SK-N-SH (cell line): ENCODE results near the gene LOXL4. TPM values are rescaled to one million over a fixed set of nuclear protein-coding genes. Genes with fewer than 3 reads are reported as not detected.

Source experiments
- CTCF ChIA-PET: fragments of 300-600, 350-600 bp; formaldehyde crosslinking; extraction: SDS; loops from one replicate; lab custom pipeline; 2021; lab: Yijun Ruan, JAX
- POLR2A ChIA-PET: fragments of 350-600 bp; sonication (Branson Sonifier 250); formaldehyde crosslinking; extraction: SDS; loops from one replicate; lab custom pipeline; 2020; ENCODE audit warnings: antibody characterized with exemption, inconsistent platforms; lab: Yijun Ruan, JAX
- DNase-seq: peaks from one replicate; pipeline ENCODE4 v3.0.0; 2012
- H2AFZ ChIP-seq: fragments of 200-600 bp; sonication (generic); 2 replicates; pipeline ENCODE4 v1.8.1; 2016; ENCODE audit warnings: antibody characterized with exemption, mild to moderate bottlenecking, low read depth
- H3F3A ChIP-seq: fragments of 200-600 bp; sonication (generic); replicated peaks from 2 replicates; pipeline ENCODE3; 2016; ENCODE audit warnings: antibody characterized with exemption, mild to moderate bottlenecking; ENCODE audit not compliant: insufficient read depth
- H3K27ac ChIP-seq, 2 experiments: fragments of 200-500 bp in 1 of 2; fragments of 200-600 bp in 1 of 2; sonication (Bioruptor generic) in 1 of 2; sonication (generic), shearing (Covaris generic) in 1 of 2; 2 replicates each; pipeline versions ENCODE4 v1.5.1 to v1.6.1; 2014 to 2016; ENCODE audit warnings: low read depth in 2 of 2, inconsistent platforms in 1 of 2, low read length in 1 of 2, mild to moderate bottlenecking in 1 of 2, mixed read lengths in 1 of 2
- H3K27me3 ChIP-seq: fragments of 200-600 bp; sonication (generic), shearing (Covaris generic); 2 replicates; pipeline ENCODE4 v1.6.1; 2016; ENCODE audit warnings: mixed run types; ENCODE audit not compliant: insufficient read depth
- H3K36me3 ChIP-seq, 2 experiments: fragments of 200-500 bp in 1 of 2; fragments of 200-600 bp in 1 of 2; sonication (Bioruptor generic) in 1 of 2; sonication (generic) in 1 of 2; replicated peaks in 1 of 2; 2 replicates each; pipeline versions ENCODE3 to v1.5.1; 2014 to 2016; ENCODE audit warnings: low read length in 1 of 2, mild to moderate bottlenecking in 1 of 2; ENCODE audit not compliant: insufficient read depth in 2 of 2, control insufficient read depth in 1 of 2
- H3K4me1 ChIP-seq, 2 experiments: fragments of 200-500 bp in 1 of 2; fragments of 200-600 bp in 1 of 2; sonication (Bioruptor generic) in 1 of 2; sonication (generic), shearing (Covaris generic) in 1 of 2; 2 replicates each; pipeline versions ENCODE4 v1.5.1 to v1.6.1; 2014 to 2016; ENCODE audit warnings: low read depth in 1 of 2, low read length in 1 of 2, mixed run types in 1 of 2; ENCODE audit not compliant: insufficient read depth in 2 of 2, control insufficient read depth in 1 of 2
- H3K4me2 ChIP-seq: fragments of 200-600 bp; sonication (generic), shearing (Covaris generic); 2 replicates; pipeline ENCODE4 v1.6.1; 2017; ENCODE audit warnings: mixed run types
- H3K4me3 ChIP-seq, 2 experiments: fragments of 200-500 bp in 1 of 2; fragments of 200-600 bp in 1 of 2; sonication (Bioruptor generic) in 1 of 2; sonication (generic), shearing (Covaris generic) in 1 of 2; 2 replicates each; pipeline versions ENCODE4 v1.5.1 to v1.8.1; 2014 to 2016; ENCODE audit warnings: low read depth in 2 of 2, inconsistent platforms in 1 of 2, low read length in 1 of 2, mild to moderate bottlenecking in 1 of 2, mixed read lengths in 1 of 2, moderate library complexity in 1 of 2
- H3K79me2 ChIP-seq: fragments of 200-600 bp; sonication (generic); 2 replicates; pipeline ENCODE4 v1.8.1; 2017; ENCODE audit warnings: mild to moderate bottlenecking; ENCODE audit not compliant: insufficient read depth
- H3K9ac ChIP-seq: fragments of 200-600 bp; sonication (generic); 2 replicates; pipeline ENCODE4 v1.6.1; 2017; ENCODE audit warnings: mixed run types
- H3K9me2 ChIP-seq: fragments of 200-600 bp; sonication (generic); 2 replicates; pipeline ENCODE4 v1.6.1; 2017; ENCODE audit warnings: mixed run types
- H3K9me3 ChIP-seq: fragments of 200-600 bp; sonication (generic); 2 replicates; pipeline ENCODE4 v1.6.1; 2017; ENCODE audit warnings: mixed run types, mild to moderate bottlenecking, moderate library complexity
- H4K20me1 ChIP-seq: fragments of 200-600 bp; sonication (generic); 2 replicates; pipeline ENCODE4 v1.6.1; 2017; ENCODE audit warnings: mild to moderate bottlenecking, mixed run types; ENCODE audit not compliant: insufficient read depth
- CHD2 ChIP-seq: fragments of 150-350 bp; IDR thresholded peaks from 2 replicates; pipeline ENCODE4 v1.6.1; 2018; ENCODE audit warnings: low read length; ENCODE audit not compliant: partially characterized antibody
- FOXJ3 ChIP-seq: sonication (generic); formaldehyde crosslinking; IDR thresholded peaks from 2 replicates; pipeline ENCODE4 v1.5.1; 2020; ENCODE audit warnings: mild to moderate bottlenecking, missing genetic modification reagents
- FOXM1 ChIP-seq: IDR thresholded peaks from 2 replicates; pipeline ENCODE4 v1.4.0; 2012; ENCODE audit warnings: low read depth, mild to moderate bottlenecking
- GABPA ChIP-seq: IDR thresholded peaks from 2 replicates; pipeline ENCODE4 v1.4.0; 2012; ENCODE audit warnings: low read depth, mild to moderate bottlenecking
- MEF2A ChIP-seq: IDR thresholded peaks from 2 replicates; pipeline ENCODE4 v1.4.0; 2012; ENCODE audit warnings: low read depth, borderline replicate concordance
- MXI1 ChIP-seq: IDR thresholded peaks from 2 replicates; pipeline ENCODE4 v1.6.1; 2012; ENCODE audit warnings: mild to moderate bottlenecking, low read depth, low read length, improper control_type of control experiment
- NFIC ChIP-seq: IDR thresholded peaks from 2 replicates; pipeline ENCODE4 v1.4.0; 2012; ENCODE audit warnings: borderline replicate concordance
- NRF1 ChIP-seq: IDR thresholded peaks from 2 replicates; pipeline ENCODE4 v1.6.1; 2012; ENCODE audit warnings: low read depth, mild to moderate bottlenecking, low read length
- RFX5 ChIP-seq: IDR thresholded peaks from 2 replicates; pipeline ENCODE4 v1.6.1; 2012; ENCODE audit warnings: mild to moderate bottlenecking, improper control_type of control experiment, low read length
- TAF1 ChIP-seq: IDR thresholded peaks from 2 replicates; pipeline ENCODE4 v1.6.1; 2012; ENCODE audit warnings: low read depth, mild to moderate bottlenecking, low read length, moderate library complexity, borderline replicate concordance
- TCF12 ChIP-seq: IDR thresholded peaks from 2 replicates; pipeline ENCODE4 v1.4.0; 2012
- TEAD4 ChIP-seq: IDR thresholded peaks from 2 replicates; pipeline ENCODE4 v1.4.0; 2012; ENCODE audit warnings: mild to moderate bottlenecking, borderline replicate concordance; ENCODE audit not compliant: insufficient read depth
- YY1 ChIP-seq: IDR thresholded peaks from 2 replicates; pipeline ENCODE4 v1.4.0; 2012; ENCODE audit warnings: low read depth, mild to moderate bottlenecking
- WGBS: methylation state at CpG from one replicate; pipeline ENCODE4 v1.1.6; 2017; ENCODE audit warnings: low lambda C conversion rate; 5-methylcytosine and 5-hydroxymethylcytosine counted together
- polyA plus RNA-seq, 3 experiments: library from polyadenylated mRNA; depleted of rRNA; stranded (reverse); fragments of >200 nt; gene quantifications; 2 replicates each; pipeline ENCODE4 v1.2.3, GENCODE V29; 2012
- TF ChIP-seq, protein P1 (sequence below): fragments of 200-600 bp; sonication (generic); IDR thresholded peaks from 2 replicates; pipeline ENCODE4 v1.6.1; 2017; ENCODE audit warnings: antibody characterized with exemption, mild to moderate bottlenecking, moderate library complexity
- TF ChIP-seq, protein P2 (sequence below): IDR thresholded peaks from 2 replicates; pipeline ENCODE4 v1.4.0; 2012; ENCODE audit warnings: low read depth, borderline replicate concordance
- TF ChIP-seq, protein P3 (sequence below): fragments of 150-350 bp; IDR thresholded peaks from 2 replicates; pipeline ENCODE4 v1.6.1; 2016; ENCODE audit warnings: mild to moderate bottlenecking, low read depth, low read length
- TF ChIP-seq, protein P4 (sequence below): fragments of 150-350 bp; IDR thresholded peaks from 2 replicates; pipeline ENCODE4 v1.6.1; 2017; ENCODE audit warnings: antibody characterized with exemption, low read length, low read depth, borderline replicate concordance
- TF ChIP-seq, protein P5 (sequence below): IDR thresholded peaks from 2 replicates; pipeline ENCODE4 v1.6.1; 2012; ENCODE audit warnings: mild to moderate bottlenecking, low read depth, low read length, moderate library complexity
- TF ChIP-seq, protein P6 (sequence below): IDR thresholded peaks from 2 replicates; pipeline ENCODE4; 2012

LOXL4 gene
- polyA plus RNA-seq, 1 of the 3 experiments (the other 2 are of a cell fraction) = 1.7 TPM

DNA sequence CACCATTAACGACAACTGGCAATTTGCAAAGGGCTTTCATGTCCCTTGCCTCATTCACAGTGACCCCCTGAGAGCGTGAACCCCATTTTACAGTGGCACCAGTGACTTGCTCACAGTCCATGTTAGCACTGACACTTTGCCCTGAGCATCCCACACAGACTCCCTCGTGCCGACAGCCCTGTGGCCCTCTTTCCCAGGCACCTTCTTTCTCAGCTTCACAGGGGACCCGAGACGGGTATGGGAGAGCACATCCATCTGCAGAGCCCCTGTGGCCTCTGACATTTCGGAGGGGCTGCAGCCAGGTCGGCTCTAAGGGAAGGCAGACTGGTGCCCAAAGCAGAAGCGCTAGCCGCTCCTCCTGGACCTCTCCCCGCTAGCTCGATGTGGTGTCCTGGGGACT is 10.8 kb downstream of the LOXL4 start:
- H4K20me1 ChIP-seq = no peaks in the 10 kb centered on the region
- no peaks in the 10 kb centered on the region for H3K9me3 ChIP-seq
- CTCF ChIA-PET = interaction anchor here (2.3 kb wide), 1 partner anchor 53 kb away, joined by 11 read pairs; no protein-coding TSS in a partner anchor
- no peak overlapping the region for H3K27ac ChIP-seq
- no peak overlapping the region for H3K4me3 ChIP-seq
- TF ChIP-seq, protein P1, sequence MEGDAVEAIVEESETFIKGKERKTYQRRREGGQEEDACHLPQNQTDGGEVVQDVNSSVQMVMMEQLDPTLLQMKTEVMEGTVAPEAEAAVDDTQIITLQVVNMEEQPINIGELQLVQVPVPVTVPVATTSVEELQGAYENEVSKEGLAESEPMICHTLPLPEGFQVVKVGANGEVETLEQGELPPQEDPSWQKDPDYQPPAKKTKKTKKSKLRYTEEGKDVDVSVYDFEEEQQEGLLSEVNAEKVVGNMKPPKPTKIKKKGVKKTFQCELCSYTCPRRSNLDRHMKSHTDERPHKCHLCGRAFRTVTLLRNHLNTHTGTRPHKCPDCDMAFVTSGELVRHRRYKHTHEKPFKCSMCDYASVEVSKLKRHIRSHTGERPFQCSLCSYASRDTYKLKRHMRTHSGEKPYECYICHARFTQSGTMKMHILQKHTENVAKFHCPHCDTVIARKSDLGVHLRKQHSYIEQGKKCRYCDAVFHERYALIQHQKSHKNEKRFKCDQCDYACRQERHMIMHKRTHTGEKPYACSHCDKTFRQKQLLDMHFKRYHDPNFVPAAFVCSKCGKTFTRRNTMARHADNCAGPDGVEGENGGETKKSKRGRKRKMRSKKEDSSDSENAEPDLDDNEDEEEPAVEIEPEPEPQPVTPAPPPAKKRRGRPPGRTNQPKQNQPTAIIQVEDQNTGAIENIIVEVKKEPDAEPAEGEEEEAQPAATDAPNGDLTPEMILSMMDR = no peak
- no peak for TF ChIP-seq FOXJ3 (CRISPR knock-in tag)
- no peak for TF ChIP-seq TEAD4
- no peaks in the 10 kb centered on the region for H3F3A ChIP-seq
- no peak overlapping the region for H3K9ac ChIP-seq
- WGBS = 88% methylated on average over 8 of the region's 12 CpGs
- H3K9me2 ChIP-seq = no peaks in the 10 kb centered on the region
- H2AFZ ChIP-seq = no peak overlapping the region
- no peak for DNase-seq
- no peaks in the 10 kb centered on the region for H3K27me3 ChIP-seq
- H3K4me2 ChIP-seq = no peak overlapping the region
- POLR2A ChIA-PET = no interaction called here
- peaks cover 0 to 21% of the 10 kb centered on the region in 2 experiments; a peak in 1 of 4 replicates for H3K4me1 ChIP-seq
- no peaks in the 10 kb centered on the region for H3K36me3 ChIP-seq
- H3K79me2 ChIP-seq = no peaks in the 10 kb centered on the region

DNA sequence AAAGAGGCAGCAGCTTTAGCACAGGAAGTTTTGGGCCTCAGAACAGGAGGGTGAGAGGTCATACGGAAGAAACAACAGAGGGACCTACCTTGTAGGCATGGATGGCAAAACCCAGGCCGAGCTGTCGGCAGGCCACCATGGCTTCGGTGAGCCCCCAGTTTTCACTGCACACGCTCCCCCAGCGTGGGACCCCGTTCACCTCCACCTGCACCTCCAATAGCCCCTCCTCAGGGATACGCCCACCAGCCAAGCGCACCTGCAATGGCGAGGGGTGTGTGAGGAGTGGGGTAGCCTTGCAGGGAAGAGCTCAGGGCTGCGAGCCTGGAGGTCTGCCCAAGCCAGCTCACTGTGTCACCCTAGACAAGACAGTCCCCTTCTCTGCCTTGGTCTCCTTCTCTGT is 11.3 kb downstream of the LOXL4 start:
- H4K20me1 ChIP-seq = no peaks in the 10 kb centered on the region
- H3K9me2 ChIP-seq = no peaks in the 10 kb centered on the region
- no peak overlapping the region for H3K4me2 ChIP-seq
- no peak overlapping the region for H3K4me3 ChIP-seq
- peaks cover 0 to 21% of the 10 kb centered on the region in 2 experiments; a peak in 1 of 4 replicates for H3K4me1 ChIP-seq
- no peak for DNase-seq
- no peak overlapping the region for H3K9ac ChIP-seq
- H2AFZ ChIP-seq = no peak overlapping the region
- CTCF ChIA-PET = interaction anchor here (0.9 to 2.3 kb wide), 2 partner anchors 33 to 53 kb away, joined by 3 to 11 read pairs; no protein-coding TSS in a partner anchor
- H3K27ac ChIP-seq = no peak overlapping the region
- H3K9me3 ChIP-seq = no peaks in the 10 kb centered on the region
- POLR2A ChIA-PET = no interaction called here
- H3K79me2 ChIP-seq = no peaks in the 10 kb centered on the region
- WGBS = 89% methylated on average over 7 of the region's 11 CpGs
- H3F3A ChIP-seq = no peaks in the 10 kb centered on the region
- H3K36me3 ChIP-seq = peaks cover 0 to 3% of the 10 kb centered on the region in 2 experiments
- no peaks in the 10 kb centered on the region for H3K27me3 ChIP-seq
- TF ChIP-seq TEAD4 (no peak), NFIC (no peak), GABPA (no peak), MXI1 (no peak), RFX5 (no peak), CHD2 (no peak), NRF1 (no peak), TAF1 (no peak), MEF2A (no peak), TCF12 (no peak), FOXM1 (no peak), YY1 (no peak)
- TF ChIP-seq, protein P2, sequence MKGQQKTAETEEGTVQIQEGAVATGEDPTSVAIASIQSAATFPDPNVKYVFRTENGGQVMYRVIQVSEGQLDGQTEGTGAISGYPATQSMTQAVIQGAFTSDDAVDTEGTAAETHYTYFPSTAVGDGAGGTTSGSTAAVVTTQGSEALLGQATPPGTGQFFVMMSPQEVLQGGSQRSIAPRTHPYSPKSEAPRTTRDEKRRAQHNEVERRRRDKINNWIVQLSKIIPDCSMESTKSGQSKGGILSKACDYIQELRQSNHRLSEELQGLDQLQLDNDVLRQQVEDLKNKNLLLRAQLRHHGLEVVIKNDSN = no peak
- TF ChIP-seq, protein P3, sequence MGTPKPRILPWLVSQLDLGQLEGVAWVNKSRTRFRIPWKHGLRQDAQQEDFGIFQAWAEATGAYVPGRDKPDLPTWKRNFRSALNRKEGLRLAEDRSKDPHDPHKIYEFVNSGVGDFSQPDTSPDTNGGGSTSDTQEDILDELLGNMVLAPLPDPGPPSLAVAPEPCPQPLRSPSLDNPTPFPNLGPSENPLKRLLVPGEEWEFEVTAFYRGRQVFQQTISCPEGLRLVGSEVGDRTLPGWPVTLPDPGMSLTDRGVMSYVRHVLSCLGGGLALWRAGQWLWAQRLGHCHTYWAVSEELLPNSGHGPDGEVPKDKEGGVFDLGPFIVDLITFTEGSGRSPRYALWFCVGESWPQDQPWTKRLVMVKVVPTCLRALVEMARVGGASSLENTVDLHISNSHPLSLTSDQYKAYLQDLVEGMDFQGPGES = no peak
- TF ChIP-seq, protein P4, sequence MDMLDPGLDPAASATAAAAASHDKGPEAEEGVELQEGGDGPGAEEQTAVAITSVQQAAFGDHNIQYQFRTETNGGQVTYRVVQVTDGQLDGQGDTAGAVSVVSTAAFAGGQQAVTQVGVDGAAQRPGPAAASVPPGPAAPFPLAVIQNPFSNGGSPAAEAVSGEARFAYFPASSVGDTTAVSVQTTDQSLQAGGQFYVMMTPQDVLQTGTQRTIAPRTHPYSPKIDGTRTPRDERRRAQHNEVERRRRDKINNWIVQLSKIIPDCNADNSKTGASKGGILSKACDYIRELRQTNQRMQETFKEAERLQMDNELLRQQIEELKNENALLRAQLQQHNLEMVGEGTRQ = no peak
- TF ChIP-seq, protein P5, sequence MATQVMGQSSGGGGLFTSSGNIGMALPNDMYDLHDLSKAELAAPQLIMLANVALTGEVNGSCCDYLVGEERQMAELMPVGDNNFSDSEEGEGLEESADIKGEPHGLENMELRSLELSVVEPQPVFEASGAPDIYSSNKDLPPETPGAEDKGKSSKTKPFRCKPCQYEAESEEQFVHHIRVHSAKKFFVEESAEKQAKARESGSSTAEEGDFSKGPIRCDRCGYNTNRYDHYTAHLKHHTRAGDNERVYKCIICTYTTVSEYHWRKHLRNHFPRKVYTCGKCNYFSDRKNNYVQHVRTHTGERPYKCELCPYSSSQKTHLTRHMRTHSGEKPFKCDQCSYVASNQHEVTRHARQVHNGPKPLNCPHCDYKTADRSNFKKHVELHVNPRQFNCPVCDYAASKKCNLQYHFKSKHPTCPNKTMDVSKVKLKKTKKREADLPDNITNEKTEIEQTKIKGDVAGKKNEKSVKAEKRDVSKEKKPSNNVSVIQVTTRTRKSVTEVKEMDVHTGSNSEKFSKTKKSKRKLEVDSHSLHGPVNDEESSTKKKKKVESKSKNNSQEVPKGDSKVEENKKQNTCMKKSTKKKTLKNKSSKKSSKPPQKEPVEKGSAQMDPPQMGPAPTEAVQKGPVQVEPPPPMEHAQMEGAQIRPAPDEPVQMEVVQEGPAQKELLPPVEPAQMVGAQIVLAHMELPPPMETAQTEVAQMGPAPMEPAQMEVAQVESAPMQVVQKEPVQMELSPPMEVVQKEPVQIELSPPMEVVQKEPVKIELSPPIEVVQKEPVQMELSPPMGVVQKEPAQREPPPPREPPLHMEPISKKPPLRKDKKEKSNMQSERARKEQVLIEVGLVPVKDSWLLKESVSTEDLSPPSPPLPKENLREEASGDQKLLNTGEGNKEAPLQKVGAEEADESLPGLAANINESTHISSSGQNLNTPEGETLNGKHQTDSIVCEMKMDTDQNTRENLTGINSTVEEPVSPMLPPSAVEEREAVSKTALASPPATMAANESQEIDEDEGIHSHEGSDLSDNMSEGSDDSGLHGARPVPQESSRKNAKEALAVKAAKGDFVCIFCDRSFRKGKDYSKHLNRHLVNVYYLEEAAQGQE = no peak
- TF ChIP-seq, protein P6, sequence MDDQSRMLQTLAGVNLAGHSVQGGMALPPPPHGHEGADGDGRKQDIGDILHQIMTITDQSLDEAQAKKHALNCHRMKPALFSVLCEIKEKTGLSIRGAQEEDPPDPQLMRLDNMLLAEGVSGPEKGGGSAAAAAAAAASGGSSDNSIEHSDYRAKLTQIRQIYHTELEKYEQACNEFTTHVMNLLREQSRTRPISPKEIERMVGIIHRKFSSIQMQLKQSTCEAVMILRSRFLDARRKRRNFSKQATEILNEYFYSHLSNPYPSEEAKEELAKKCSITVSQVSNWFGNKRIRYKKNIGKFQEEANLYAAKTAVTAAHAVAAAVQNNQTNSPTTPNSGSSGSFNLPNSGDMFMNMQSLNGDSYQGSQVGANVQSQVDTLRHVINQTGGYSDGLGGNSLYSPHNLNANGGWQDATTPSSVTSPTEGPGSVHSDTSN = no peak
